Kidney epithelial cell (primary cell): ENCODE data around the gene CCT7. TPM values are rescaled to one million over a fixed set of nuclear protein-coding genes. Genes with fewer than 3 reads are reported as not detected.
"Not testable (repeated sequence)": the region's sequence is repeated elsewhere in the genome, so short reads cannot be mapped to it uniquely, and the experiment has no call there.

Source experiments
- DNase-seq: peaks from one replicate; pipeline ENCODE4 v3.0.0-alpha.2; 2010; ENCODE audit warnings: low read depth
- H3K27me3 ChIP-seq: 2 replicates; pipeline ENCODE4 v1.6.0; 2011; ENCODE audit warnings: low read length; ENCODE audit not compliant: control insufficient read depth, insufficient read depth
- H3K36me3 ChIP-seq: 2 replicates; pipeline ENCODE4 v1.5.1; 2011; ENCODE audit warnings: low read length; ENCODE audit not compliant: control insufficient read depth, insufficient read depth
- H3K4me3 ChIP-seq: 2 replicates; pipeline ENCODE4 v1.5.1; 2011; ENCODE audit warnings: low read depth, mild to moderate bottlenecking, control low read depth, low read length
- CTCF ChIP-seq: IDR thresholded peaks from 2 replicates; pipeline ENCODE4 v1.5.1; 2011; ENCODE audit warnings: mild to moderate bottlenecking, moderate library complexity, low read length, control low read depth, inconsistent platforms; ENCODE audit not compliant: insufficient read depth, poor library complexity, severe bottlenecking
- total RNA-seq: library from RNA; depleted of rRNA; stranded (reverse); fragments of >200 nt; gene quantifications from 2 replicates; pipeline ENCODE4 v1.2.3, GENCODE V29; 2015

The CCT7 gene
- total RNA-seq: 254 and 277 TPM in 2 replicates

GRCh38 chr2:73233932-73234832 is at the start of gene CCT7:
TSS of gene CCT7 (plus strand) at chr2:73234308. CDS start at chr2:73234379, 71 bp downstream.
- Histone ChIP-seq H3K27me3 (no peaks in the 10 kb centered on the region), H3K4me3 (peak within 1 kb of the TSS; percentile 94), H3K36me3 (no peaks in the 10 kb centered on the region)
- no peak for TF ChIP-seq CTCF
- DNase-seq: peak; percentile 63

- TF ChIP-seq CTCF: no peak
- DNase-seq: no peak
- no peaks in the 10 kb centered on the region for H3K36me3 ChIP-seq
- H3K27me3 ChIP-seq: peaks cover 19% of the 10 kb centered on the region
- H3K4me3 ChIP-seq: no peak overlapping the region
These were observed 48.1 kb upstream of the CCT7 start for GRCh38 chr2:73185965-73186364.

- TF ChIP-seq CTCF: no peak
- peaks cover 19% of the 10 kb centered on the region for H3K27me3 ChIP-seq
These were observed 46.6 kb upstream of the CCT7 start for GRCh38 chr2:73187549-73187948.

GRCh38 chr2:73197579-73197978 is 36.5 kb upstream of the CCT7 start:
- TF ChIP-seq CTCF: no peak
- Histone ChIP-seq H3K27me3 (peaks cover 19% of the 10 kb centered on the region), H3K36me3 (no peaks in the 10 kb centered on the region), H3K4me3 (no peak overlapping the region)
- DNase-seq: no peak

More at GRCh38 chr2:73187549-73187948, 46.6 kb upstream of the CCT7 start:
- no peak overlapping the region for H3K4me3 ChIP-seq
- no peaks in the 10 kb centered on the region for H3K36me3 ChIP-seq
- DNase-seq: no peak

GRCh38 chr2:73200281-73200680 is 33.8 kb upstream of the CCT7 start:
- not testable (repeated sequence) for H3K36me3 ChIP-seq, H3K4me3 ChIP-seq, DNase-seq
- peaks cover 38% of the 10 kb centered on the region for H3K27me3 ChIP-seq

GRCh38 chr2:73202156-73203054 is 31.7 kb upstream of the CCT7 start, which contains the start of gene NOTO:
TSS of gene NOTO (plus strand) at chr2:73202574. CDS start at chr2:73202667, 93 bp downstream.
- TF ChIP-seq CTCF: no peak
- Histone ChIP-seq H3K27me3 (peaks cover 37% of the 10 kb centered on the region), H3K36me3 (no peaks in the 10 kb centered on the region), H3K4me3 (no peak within 1 kb of the TSS)
- no peak for DNase-seq
